GM12878 (cell line): ENCODE measurements around the gene MAPK1. TPM values are rescaled to one million over a fixed set of nuclear protein-coding genes. Genes with fewer than 3 reads are reported as not detected.

Source experiments
- ATAC-seq: fragments of 200-7000 bp; cut with Tn5 transposase; 3 replicates; pipeline ENCODE4 v1.9.1; 2020; ENCODE audit warnings: mild to moderate bottlenecking, moderate library complexity
- BruUV-seq: library from RNA; stranded (reverse); fragments of 400-500 nt; replicated peaks from 2 replicates; lab custom pipeline; 2021; lab: Mats Ljungman, UMichigan
- CTCF ChIA-PET: fragments of 300-600 bp; sonication (Branson Sonifier 250); formaldehyde crosslinking; extraction: SDS; loops from one replicate; lab custom pipeline; 2021; ENCODE audit warnings: inconsistent platforms; lab: Yijun Ruan, JAX
- POLR2A ChIA-PET: fragments of 350-600 bp; formaldehyde crosslinking; extraction: SDS; loops from one replicate; lab custom pipeline; 2021; ENCODE audit warnings: inconsistent platforms; lab: Charles Lee
- RAD21 ChIA-PET: fragments of 300-600 bp; sonication (Branson Sonifier 250); formaldehyde crosslinking; loops from one replicate; lab custom pipeline; 2023; ENCODE audit warnings: antibody characterized with exemption; ENCODE audit not compliant: unreplicated experiment; lab: Charles Lee
- SMC1A ChIA-PET: fragments of 300-600 bp; sonication (Branson Sonifier 250); formaldehyde crosslinking; loops from one replicate; lab custom pipeline; 2023; ENCODE audit not compliant: unreplicated experiment, uncharacterized antibody; lab: Charles Lee
- DNase-seq: peaks from one replicate; pipeline ENCODE4 v3.0.0-alpha.2; 2011; ENCODE audit warnings: low read depth, low spot score
- FAIRE-seq: peaks from 3 replicates; lab custom pipeline; 2011; peaks lifted over from hg19 to GRCh38; lab: Jason Lieb, UNC
- H2AFZ ChIP-seq: 2 replicates; pipeline ENCODE4 v1.6.0; 2011; ENCODE audit warnings: low read depth, low read length, control low read depth; ENCODE audit not compliant: control insufficient read depth
- H3K27ac ChIP-seq: 2 replicates; pipeline ENCODE4 v1.5.1; 2011; ENCODE audit warnings: control low read depth; ENCODE audit not compliant: control insufficient read depth, insufficient read depth
- H3K27me3 ChIP-seq, 2 experiments: replicated peaks in 1 of 2; 2 replicates each; pipeline versions ENCODE4 v1.6.0 to v1.6.1; 2011; ENCODE audit warnings: low read length in 1 of 2; ENCODE audit not compliant: control insufficient read depth in 2 of 2, insufficient read depth in 2 of 2
- H3K36me3 ChIP-seq, 2 experiments: 2 replicates each; pipeline ENCODE4 v1.5.1; 2011; ENCODE audit warnings: low read length in 1 of 2; ENCODE audit not compliant: control insufficient read depth in 2 of 2, insufficient read depth in 2 of 2
- H3K4me1 ChIP-seq: 2 replicates; pipeline ENCODE4 v1.6.1; 2011; ENCODE audit warnings: mild to moderate bottlenecking, low read length, moderate library complexity, mixed read lengths; ENCODE audit not compliant: control insufficient read depth, insufficient read depth
- H3K4me2 ChIP-seq: 2 replicates; pipeline ENCODE4 v1.6.0; 2011; ENCODE audit warnings: control low read depth; ENCODE audit not compliant: control insufficient read depth, insufficient read depth
- H3K4me3 ChIP-seq: fragments of 200-600 bp; sonication (generic); 2 replicates; pipeline ENCODE4 v1.5.1; 2016
- H3K79me2 ChIP-seq: 2 replicates; pipeline ENCODE4 v1.6.0; 2011; ENCODE audit warnings: low read length; ENCODE audit not compliant: control insufficient read depth, insufficient read depth
- H3K9ac ChIP-seq: 2 replicates; pipeline ENCODE4 v1.8.0; 2011; ENCODE audit warnings: low read length, control low read depth, mixed read lengths; ENCODE audit not compliant: control insufficient read depth, insufficient read depth
- H3K9me3 ChIP-seq: replicated peaks from 3 replicates; pipeline ENCODE4 v1.5.1; 2011; ENCODE audit warnings: mild to moderate bottlenecking, low read length; ENCODE audit not compliant: control insufficient read depth, insufficient read depth
- H4K20me1 ChIP-seq: 2 replicates; pipeline ENCODE4 v1.6.0; 2011; ENCODE audit not compliant: control insufficient read depth, insufficient read depth
- ELK1 ChIP-seq: IDR thresholded peaks from 2 replicates; pipeline ENCODE4 v1.6.1; 2012; ENCODE audit warnings: low read depth, low read length, improper control_type of control experiment
- KAT2A ChIP-seq: conservative IDR thresholded peaks from 2 replicates; pipeline ENCODE4 v1.6.1; 2011; ENCODE audit warnings: low read depth, low read length; ENCODE audit not compliant: control insufficient read depth
- WGBS: methylation state at CpG from one replicate; pipeline ENCODE4 v1.1.6; 2016; ENCODE audit warnings: low lambda C conversion rate; ENCODE audit not compliant: insufficient replicate concordance, insufficient coverage; ENCODE audit errors: missing lambda C conversion rate; 5-methylcytosine and 5-hydroxymethylcytosine counted together
- in situ Hi-C: fragments of 300-500 bp; cut with MboI; formaldehyde crosslinking; loops from 9 replicates; pipeline ENCODE4 v1.14.3; 2018; ENCODE audit warnings: mixed read lengths
- intact Hi-C: fragments of 100-400 bp; cut with micrococcal nuclease; formaldehyde crosslinking; loops from one replicate; pipeline ENCODE4 v1.14.2; 2022; ENCODE audit not compliant: unreplicated experiment
- polyA plus RNA-seq, 11 experiments: library from polyadenylated mRNA; depleted of rRNA in 4 of 11; unstranded in 6 of 11; stranded (reverse) in 5 of 11; fragments of >200 nt; fragmentation: Nextera tagmentation in 4 of 11; fragmentation: Illumina TruSeq in 1 of 11; extraction: Ambion mirVana in 4 of 11; extraction: Trizol in 1 of 11; gene quantifications; 1 replicate in 1 of 11; 2 replicates in 10 of 11; pipeline versions ENCODE4 v1.2.1 to v1.2.3, GENCODE V29; 2011 to 2016; ENCODE audit warnings: inconsistent platforms in 2 of 11, missing spikeins in 2 of 11, low read depth in 1 of 11
- total RNA-seq, 4 experiments: library from RNA; depleted of rRNA in 3 of 4; stranded (reverse); fragments of >200 nt in 3 of 4; fragmentation: Illumina TruSeq in 1 of 4; extraction: Trizol in 1 of 4; gene quantifications; 2 replicates each; pipeline versions ENCODE4 v1.2.1 to v1.2.3, GENCODE V29; 2013 to 2021

Gene MAPK1
- total and polyA plus RNA-seq, 10 of the 15 experiments (the other 5 are each of a cell fraction or from before 2014, with no cell fraction given): 7.0 to 123 (median 58.4) TPM

GRCh38 chr22:21803811-21804249 is 63.6 kb downstream of the MAPK1 start:
- no peaks in the 10 kb centered on the region for H3K9me3 ChIP-seq
- H3K4me2 ChIP-seq: no peak overlapping the region
- in situ Hi-C loops: no loop called here
- no peak overlapping the region for H3K4me3 ChIP-seq
- no peak overlapping the region for H3K27ac ChIP-seq
- intact Hi-C loops: loop anchor here (5.0 kb wide), 1 partner anchor 148 kb away; the partner anchor contains the start of gene PPM1F
- no peak overlapping the region for H3K9ac ChIP-seq
- no TSS peak for BruUV-seq
- RAD21 ChIA-PET: interaction anchor here (0.6 kb wide), 1 partner anchor 11 kb away, joined by 4 read pairs; no protein-coding TSS in a partner anchor
- H3K36me3 ChIP-seq: peaks cover 8 to 33% of the 10 kb centered on the region in 2 experiments; a peak in 3 of 4 replicates
- POLR2A ChIA-PET: no interaction called here
- CTCF ChIA-PET: no interaction called here
- no peak for TF ChIP-seq KAT2A
- DNase-seq: no peak
- no peak for FAIRE-seq
- ATAC-seq: no peak
- H3K79me2 ChIP-seq: no peaks in the 10 kb centered on the region; the same call in 1 of the 2 replicates
- no peaks in the 10 kb centered on the region for H3K27me3 ChIP-seq
- H4K20me1 ChIP-seq: 0 out of 2 replicates have a peak, but pooled peaks cover 2% of the 10 kb centered on the region
- H2AFZ ChIP-seq: no peak overlapping the region
- WGBS: 100% methylated on average over 6 of the region's 6 CpGs
- no peaks in the 10 kb centered on the region for H3K4me1 ChIP-seq
- SMC1A ChIA-PET: no interaction called here

- DNase-seq: no peak
- ChIA-PET RAD21 (no interaction called here), POLR2A (interaction anchor here (0.5 kb wide), 1 partner anchor 10 kb away, joined by 3 read pairs; no protein-coding TSS in a partner anchor), SMC1A (interaction anchor here (2.4 kb wide), 1 partner anchor 22 kb away, joined by 7 read pairs; no protein-coding TSS in a partner anchor), CTCF (no interaction called here)
- H3K36me3 ChIP-seq: peaks cover 8 to 33% of the 10 kb centered on the region in 2 experiments; a peak in 3 of 4 replicates
- no peak for FAIRE-seq
- no peak for TF ChIP-seq ELK1
- no peaks in the 10 kb centered on the region for H3K4me1 ChIP-seq
- ATAC-seq: no peak
- intact Hi-C loops (loop anchor here (5.0 kb wide), 1 partner anchor 150 kb away; the partner anchor contains the start of gene PPM1F), in situ Hi-C loops (no loop called here)
- H3K27ac ChIP-seq: no peak overlapping the region
- H2AFZ ChIP-seq: no peak overlapping the region
- H3K9me3 ChIP-seq: no peaks in the 10 kb centered on the region
- H3K4me2 ChIP-seq: no peak overlapping the region
- H4K20me1 ChIP-seq: no peaks in the 10 kb centered on the region
- 100% methylated on average over 1 of the region's 1 CpG for WGBS
- BruUV-seq: no TSS peak
- no peak overlapping the region for H3K9ac ChIP-seq
- no peak overlapping the region for H3K4me3 ChIP-seq
- H3K79me2 ChIP-seq: no peaks in the 10 kb centered on the region; the same call in 1 of the 2 replicates
- no peaks in the 10 kb centered on the region for H3K27me3 ChIP-seq
Observed at GRCh38 chr22:21802673-21803072, 64.8 kb downstream of the MAPK1 start.
